ENCODE measurements around the gene TMEM151B. TPM values are rescaled to one million over a fixed set of nuclear protein-coding genes. Genes with fewer than 3 reads are reported as not detected.
A peak's percentile ranks its signal among the peaks of the same experiment; 100 is the strongest.

The TMEM151B gene
- total and polyA plus RNA-seq, 9 of the 15 experiments (the other 6 are each of a cell fraction or from before 2014, with no cell fraction given): not detected

DNA sequence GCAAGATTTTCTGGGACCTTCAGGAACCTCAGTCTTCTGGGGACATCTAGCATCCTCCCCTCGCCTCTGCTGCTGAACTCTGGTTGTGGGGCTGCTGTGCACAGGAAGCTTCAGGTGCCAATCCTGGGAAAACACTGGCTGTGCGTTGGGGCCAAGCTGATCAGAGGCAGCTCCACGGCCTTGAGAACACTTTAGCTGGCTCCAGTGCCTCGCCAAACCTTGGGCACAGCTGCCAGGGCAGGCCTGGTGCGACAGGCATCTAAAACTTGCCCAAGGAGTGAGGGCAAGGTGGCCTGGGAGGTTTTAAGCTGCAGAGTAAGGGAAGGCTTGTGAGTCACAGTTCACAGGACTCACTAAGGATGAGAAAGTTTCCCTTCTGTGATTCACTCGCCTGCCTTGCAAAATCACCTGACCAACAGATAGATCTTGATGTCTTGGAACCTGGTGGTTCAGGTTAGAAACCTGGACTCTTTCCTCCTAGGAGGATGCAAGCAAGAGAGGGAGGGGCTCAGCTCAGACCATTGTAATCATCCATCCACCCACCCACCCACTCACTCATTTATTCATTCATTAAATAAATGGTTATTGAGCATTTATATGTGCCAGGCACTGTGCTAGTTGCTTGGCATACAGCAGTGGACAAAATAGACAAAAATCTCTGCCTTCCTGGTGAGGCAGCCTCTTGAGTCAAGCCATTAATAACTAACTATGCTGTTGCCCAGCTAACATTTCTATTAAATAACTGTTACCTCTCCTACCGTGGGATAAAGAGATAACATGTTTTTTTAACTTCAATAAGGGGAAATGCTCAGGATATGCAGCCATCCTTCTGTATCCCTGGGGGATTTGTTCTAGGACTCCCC is 69.7 kb downstream of the TMEM151B start:
- ChIA-PET CTCF (ENCODE audit: low intra/inter-chr PET ratio) (interaction anchor here (0.5 to 3.4 kb wide), 2 partner anchors 32 to 71 kb away, joined by 3 to 61 read pairs; partner anchors contain the start of gene TMEM151B), POLR2A (interaction anchor here (0.6 to 1.3 kb wide), 3 partner anchors 12 to 763 kb away, joined by 3 to 4 read pairs (median 3); partner anchors contain the start of gene AARS2)
- Histone ChIP-seq H3K27me3 (ENCODE audit: control insufficient read depth in 2 of 2, insufficient read depth in 2 of 2, low read length in 2 of 2) (peaks cover 28 to 38% of the 10 kb centered on the region in 2 experiments), H3K9ac (ENCODE audit: insufficient read depth in 1 of 2, low read depth in 2 of 2, low read length in 2 of 2) (no peak overlapping the region; a peak in 1 of 4 replicates), H3K9me3 (replicated peaks; ENCODE audit: control insufficient read depth, insufficient read depth, low read depth, low read length) (no peaks in the 10 kb centered on the region), H2AFZ (ENCODE audit: low read depth, low read length) (no peak overlapping the region), H4K20me1 (replicated peaks; ENCODE audit: control insufficient read depth, insufficient read depth, low read length) (no peaks in the 10 kb centered on the region), H3K27ac (ENCODE audit: extremely low read depth, low read depth, low read length) (no peak overlapping the region), H3K4me1 (replicated peaks in 1 of 2; ENCODE audit: control insufficient read depth in 2 of 2, insufficient read depth in 2 of 2, low read length in 2 of 2) (peaks cover 5 to 11% of the 10 kb centered on the region in 2 experiments; a peak in 3 of 5 replicates), H3K79me2 (ENCODE audit: control insufficient read depth, insufficient read depth, low read length) (no peaks in the 10 kb centered on the region), H3K36me3 (ENCODE audit: control insufficient read depth, insufficient read depth, low read length) (no peaks in the 10 kb centered on the region), H3K9me1 (ENCODE audit: control insufficient read depth, insufficient read depth, low read length) (no peaks in the 10 kb centered on the region), H3K4me2 (ENCODE audit: insufficient read depth, low read length) (no peak overlapping the region), H3K4me3 (no peak overlapping the region)
- ATAC-seq (no peak), FAIRE-seq (no peak), DNase-seq (ENCODE audit: extremely low read depth in 1 of 4, low spot score in 3 of 4) (no peak)
- intact Hi-C loops (cut with micrococcal nuclease): loop anchor here (5.0 to 10.0 kb wide), 2 partner anchors 117 to 245 kb away; no protein-coding TSS in a partner anchor
- no TSS peak for BruUV-seq (replicated peaks)
- 18% methylated on average over 7 of the region's 7 CpGs for WGBS (ENCODE audit: insufficient coverage, low coverage, missing lambda C conversion rate)
- TF ChIP-seq, protein P1, sequence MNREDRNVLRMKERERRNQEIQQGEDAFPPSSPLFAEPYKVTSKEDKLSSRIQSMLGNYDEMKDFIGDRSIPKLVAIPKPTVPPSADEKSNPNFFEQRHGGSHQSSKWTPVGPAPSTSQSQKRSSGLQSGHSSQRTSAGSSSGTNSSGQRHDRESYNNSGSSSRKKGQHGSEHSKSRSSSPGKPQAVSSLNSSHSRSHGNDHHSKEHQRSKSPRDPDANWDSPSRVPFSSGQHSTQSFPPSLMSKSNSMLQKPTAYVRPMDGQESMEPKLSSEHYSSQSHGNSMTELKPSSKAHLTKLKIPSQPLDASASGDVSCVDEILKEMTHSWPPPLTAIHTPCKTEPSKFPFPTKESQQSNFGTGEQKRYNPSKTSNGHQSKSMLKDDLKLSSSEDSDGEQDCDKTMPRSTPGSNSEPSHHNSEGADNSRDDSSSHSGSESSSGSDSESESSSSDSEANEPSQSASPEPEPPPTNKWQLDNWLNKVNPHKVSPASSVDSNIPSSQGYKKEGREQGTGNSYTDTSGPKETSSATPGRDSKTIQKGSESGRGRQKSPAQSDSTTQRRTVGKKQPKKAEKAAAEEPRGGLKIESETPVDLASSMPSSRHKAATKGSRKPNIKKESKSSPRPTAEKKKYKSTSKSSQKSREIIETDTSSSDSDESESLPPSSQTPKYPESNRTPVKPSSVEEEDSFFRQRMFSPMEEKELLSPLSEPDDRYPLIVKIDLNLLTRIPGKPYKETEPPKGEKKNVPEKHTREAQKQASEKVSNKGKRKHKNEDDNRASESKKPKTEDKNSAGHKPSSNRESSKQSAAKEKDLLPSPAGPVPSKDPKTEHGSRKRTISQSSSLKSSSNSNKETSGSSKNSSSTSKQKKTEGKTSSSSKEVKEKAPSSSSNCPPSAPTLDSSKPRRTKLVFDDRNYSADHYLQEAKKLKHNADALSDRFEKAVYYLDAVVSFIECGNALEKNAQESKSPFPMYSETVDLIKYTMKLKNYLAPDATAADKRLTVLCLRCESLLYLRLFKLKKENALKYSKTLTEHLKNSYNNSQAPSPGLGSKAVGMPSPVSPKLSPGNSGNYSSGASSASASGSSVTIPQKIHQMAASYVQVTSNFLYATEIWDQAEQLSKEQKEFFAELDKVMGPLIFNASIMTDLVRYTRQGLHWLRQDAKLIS (CRISPR knock-in tag; IDR thresholded peaks at IDR 0.05): no peak
- 0 out of 2 replicates have a peak, but pooled peaks have one; percentile 16 for TF ChIP-seq ELF1 (tag; IDR thresholded peaks at IDR 0.05)
- in situ Hi-C loops (cut with MboI): loop anchor here (5.0 kb wide), 1 partner anchor 73 kb away; the partner anchor contains the start of gene NFKBIE

All from K562 (cell line).